IPS-18a (cell line): ENCODE results near the gene FAM3B.

ENCODE experiments used
- H3K27ac ChIP-seq: one replicate; pipeline ENCODE4 v1.5.1; 2013; ENCODE audit warnings: low read length
- H3K27me3 ChIP-seq: one replicate; pipeline ENCODE4 v1.6.1; 2013; ENCODE audit warnings: mild to moderate bottlenecking, low read length; ENCODE audit not compliant: control insufficient read depth, insufficient read depth
- H3K36me3 ChIP-seq: one replicate; pipeline ENCODE4 v1.6.1; 2013; ENCODE audit warnings: low read depth, low read length; ENCODE audit not compliant: control insufficient read depth
- H3K4me1 ChIP-seq: one replicate; pipeline ENCODE4 v1.6.1; 2013; ENCODE audit warnings: low read depth, low read length; ENCODE audit not compliant: control insufficient read depth
- H3K4me3 ChIP-seq: one replicate; pipeline ENCODE4 v1.5.1; 2013; ENCODE audit warnings: low read length
- H3K9ac ChIP-seq: one replicate; pipeline ENCODE4 v1.6.1; 2013; ENCODE audit warnings: mild to moderate bottlenecking, low read length, moderate library complexity
- H3K9me3 ChIP-seq: one replicate; pipeline ENCODE4 v1.6.1; 2013; ENCODE audit warnings: low read depth, low read length; ENCODE audit not compliant: control insufficient read depth

The FAM3B gene

GRCh38 chr21:41406340-41406739 is 89.7 kb downstream of the FAM3B start:
- no peak overlapping the region for H3K4me3 ChIP-seq
- H3K27ac ChIP-seq, result no peak overlapping the region
- no peaks in the 10 kb centered on the region for H3K36me3 ChIP-seq
- no peaks in the 10 kb centered on the region for H3K9me3 ChIP-seq
- no peaks in the 10 kb centered on the region for H3K27me3 ChIP-seq
- H3K9ac ChIP-seq, result no peak overlapping the region
- H3K4me1 ChIP-seq, result peaks cover 3% of the 10 kb centered on the region
